Adipocyte (in vitro differentiated cells): ENCODE data around the gene RNU7-1.

Source experiments
- DNase-seq: peaks from one replicate; pipeline ENCODE4 v3.0.0-alpha.2; 2015; ENCODE audit warnings: low read depth
- H3K27me3 ChIP-seq: replicated peaks from 2 replicates; pipeline ENCODE4 v1.7.0; 2013; ENCODE audit warnings: mild to moderate bottlenecking, low read length, moderate library complexity; ENCODE audit not compliant: control insufficient read depth, insufficient read depth
- H3K36me3 ChIP-seq: 2 replicates; pipeline ENCODE4 v1.7.0; 2013; ENCODE audit warnings: low read length, mild to moderate bottlenecking, moderate library complexity; ENCODE audit not compliant: control insufficient read depth, insufficient read depth, severe bottlenecking
- H3K4me1 ChIP-seq: 2 replicates; pipeline ENCODE4 v1.7.0; 2013; ENCODE audit warnings: mild to moderate bottlenecking, low read length, moderate library complexity; ENCODE audit not compliant: control insufficient read depth, insufficient read depth
- H3K4me3 ChIP-seq: 2 replicates; pipeline ENCODE4 v1.7.0; 2013; ENCODE audit warnings: mild to moderate bottlenecking, low read length, moderate library complexity
- H3K9ac ChIP-seq: 2 replicates; pipeline ENCODE4 v1.7.0; 2013; ENCODE audit warnings: mild to moderate bottlenecking, low read length, moderate library complexity
- H3K9me3 ChIP-seq: 2 replicates; pipeline ENCODE4 v1.7.0; 2013; ENCODE audit warnings: mild to moderate bottlenecking, low read length, moderate library complexity; ENCODE audit not compliant: control insufficient read depth

RNU7-1 gene

DNA sequence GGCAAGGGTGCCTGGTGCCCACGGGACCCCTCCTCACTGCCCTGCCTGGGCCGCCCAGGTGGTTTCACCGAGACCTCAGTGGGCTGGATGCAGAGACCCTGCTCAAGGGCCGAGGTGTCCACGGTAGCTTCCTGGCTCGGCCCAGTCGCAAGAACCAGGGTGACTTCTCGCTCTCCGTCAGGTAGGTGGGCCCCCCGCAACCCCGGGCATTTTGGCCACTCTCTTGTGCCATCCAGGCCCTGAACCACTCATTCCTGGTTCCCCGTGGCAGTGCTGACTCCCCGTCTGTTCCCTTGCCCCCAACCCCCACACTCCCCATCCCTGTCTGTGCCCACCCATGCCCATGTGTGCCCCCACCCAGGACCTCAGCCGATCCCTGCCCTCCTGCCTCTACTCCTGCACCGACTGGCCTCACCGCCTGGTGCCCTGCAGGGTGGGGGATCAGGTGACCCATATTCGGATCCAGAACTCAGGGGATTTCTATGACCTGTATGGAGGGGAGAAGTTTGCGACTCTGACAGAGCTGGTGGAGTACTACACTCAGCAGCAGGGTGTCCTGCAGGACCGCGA lies 8.0 kb downstream of the RNU7-1 start:
- peaks cover 10% of the 10 kb centered on the region for H3K27me3 ChIP-seq
- no peaks in the 10 kb centered on the region for H3K9me3 ChIP-seq
- no peak overlapping the region for H3K9ac ChIP-seq
- no peaks in the 10 kb centered on the region for H3K36me3 ChIP-seq
- H3K4me3 ChIP-seq: no peak overlapping the region
- DNase-seq: no peak
- no peaks in the 10 kb centered on the region for H3K4me1 ChIP-seq

DNA sequence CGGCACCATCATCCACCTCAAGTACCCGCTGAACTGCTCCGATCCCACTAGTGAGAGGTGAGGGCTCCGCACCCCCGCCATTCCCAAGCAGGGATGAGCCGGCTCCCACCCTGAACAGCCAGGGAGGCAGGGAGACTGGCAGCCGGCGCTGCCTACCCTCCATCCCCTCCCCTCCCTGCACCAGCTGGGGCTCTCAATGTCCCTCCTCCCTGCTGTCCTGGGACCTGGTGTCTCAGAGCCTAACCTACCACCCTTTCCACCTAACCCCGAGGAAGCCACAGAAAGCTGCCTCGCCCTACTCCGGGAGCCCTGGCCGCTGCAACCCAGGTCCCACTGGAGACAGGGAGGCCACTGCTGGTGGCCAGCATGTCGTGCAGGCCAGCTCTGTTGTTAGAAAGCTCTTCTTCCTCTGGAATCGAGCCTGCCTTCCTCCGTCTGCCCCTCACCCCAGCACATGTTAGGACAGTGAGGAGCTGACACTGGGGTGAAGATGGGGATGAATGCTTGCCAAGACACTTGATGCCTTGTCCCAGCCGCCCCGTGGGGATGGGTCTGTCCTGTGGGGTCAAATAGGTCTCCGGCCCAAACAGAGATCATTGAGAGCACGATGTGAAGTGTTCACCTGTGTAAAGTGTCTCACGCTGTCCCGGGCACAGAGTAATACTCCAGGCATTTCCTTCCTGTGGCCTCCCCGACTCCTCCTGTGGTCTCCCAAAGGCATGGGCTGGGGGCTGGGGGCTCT lies 8.7 kb downstream of the RNU7-1 start:
- Histone ChIP-seq H3K4me3 (no peak overlapping the region), H3K9me3 (no peaks in the 10 kb centered on the region), H3K4me1 (no peaks in the 10 kb centered on the region), H3K36me3 (no peaks in the 10 kb centered on the region), H3K9ac (no peak overlapping the region), H3K27me3 (peaks cover 10% of the 10 kb centered on the region)
- no peak for DNase-seq

DNA sequence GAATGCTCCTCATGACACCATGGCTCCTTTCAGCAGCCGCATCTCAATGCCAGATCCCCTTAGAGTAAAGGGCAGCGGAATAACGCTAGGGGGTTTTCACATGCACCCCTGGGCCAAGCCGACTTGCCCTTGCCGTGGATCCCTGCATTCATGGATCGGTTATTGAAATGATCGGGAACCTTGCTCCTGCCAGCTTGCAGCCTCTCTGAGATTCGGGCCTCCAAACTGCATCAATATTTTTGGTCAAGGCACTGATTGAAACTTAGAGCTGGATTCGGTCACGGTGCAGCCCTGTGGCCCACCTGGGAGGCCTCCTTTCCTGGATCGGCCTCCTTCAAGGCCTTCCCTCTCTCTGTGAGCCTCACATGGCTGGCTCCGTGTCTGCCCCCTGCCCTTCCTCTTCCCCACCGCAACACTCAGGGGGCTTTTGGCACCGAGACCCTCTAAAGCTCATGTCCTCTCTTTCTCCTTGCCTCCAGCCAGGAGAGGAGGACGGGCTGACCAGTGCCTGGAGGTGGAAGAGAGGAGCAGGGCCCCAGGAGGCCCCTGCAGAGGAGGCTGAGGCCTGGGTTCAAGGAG lies 9.3 kb downstream of the RNU7-1 start:
- DNase-seq: no peak
- Histone ChIP-seq H3K4me3 (no peak overlapping the region), H3K36me3 (no peaks in the 10 kb centered on the region), H3K9ac (no peak overlapping the region), H3K27me3 (peaks cover 10% of the 10 kb centered on the region), H3K4me1 (no peaks in the 10 kb centered on the region), H3K9me3 (no peaks in the 10 kb centered on the region)

DNA sequence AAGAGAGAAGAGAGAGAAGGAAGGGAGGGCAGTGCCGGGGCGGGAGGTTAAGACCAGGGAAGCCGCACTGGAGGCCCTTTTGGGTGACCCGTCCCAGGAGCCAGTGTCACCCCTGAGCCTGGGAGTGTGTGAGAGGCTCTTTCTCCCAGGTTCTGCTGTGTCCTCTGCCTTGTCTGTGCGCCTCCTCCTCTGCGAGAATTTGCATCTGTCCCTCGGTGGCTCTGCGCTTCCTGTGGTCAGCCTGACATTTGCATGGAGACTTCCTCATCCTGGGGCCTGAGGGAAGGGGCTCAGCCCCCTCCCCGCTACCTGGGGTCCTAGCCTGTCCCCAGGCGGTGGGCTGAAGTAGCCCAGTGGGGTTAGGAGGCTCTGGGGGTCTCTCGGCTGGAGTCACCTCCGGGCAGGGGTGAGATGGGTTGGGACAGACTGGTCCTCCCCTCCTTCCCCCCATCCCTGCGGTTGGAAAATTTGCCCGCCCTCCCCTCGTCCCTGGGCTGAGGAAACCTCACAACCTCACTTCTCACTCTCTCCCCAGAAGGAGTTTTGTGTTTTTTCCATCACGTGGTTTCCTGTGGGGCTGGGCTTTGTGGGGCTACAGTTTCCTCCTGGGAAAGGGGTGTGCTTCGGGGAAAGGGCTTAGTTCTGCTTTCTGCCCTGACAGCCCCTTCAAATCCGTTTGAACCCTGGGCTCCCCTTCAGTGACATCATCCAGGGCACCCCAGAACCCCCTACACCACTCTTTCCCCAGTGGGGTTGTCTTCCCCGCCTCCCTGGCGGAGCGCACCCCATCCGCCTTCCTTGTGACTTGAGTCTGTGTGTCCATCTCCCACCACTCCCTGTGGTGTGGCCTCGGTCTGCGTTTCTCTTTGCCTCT lies 10.1 kb downstream of the RNU7-1 start:
- Histone ChIP-seq H3K4me3 (no peak overlapping the region), H3K36me3 (no peaks in the 10 kb centered on the region), H3K4me1 (no peaks in the 10 kb centered on the region), H3K9ac (no peak overlapping the region), H3K27me3 (peaks cover 10% of the 10 kb centered on the region), H3K9me3 (no peaks in the 10 kb centered on the region)
- no peak for DNase-seq

DNA sequence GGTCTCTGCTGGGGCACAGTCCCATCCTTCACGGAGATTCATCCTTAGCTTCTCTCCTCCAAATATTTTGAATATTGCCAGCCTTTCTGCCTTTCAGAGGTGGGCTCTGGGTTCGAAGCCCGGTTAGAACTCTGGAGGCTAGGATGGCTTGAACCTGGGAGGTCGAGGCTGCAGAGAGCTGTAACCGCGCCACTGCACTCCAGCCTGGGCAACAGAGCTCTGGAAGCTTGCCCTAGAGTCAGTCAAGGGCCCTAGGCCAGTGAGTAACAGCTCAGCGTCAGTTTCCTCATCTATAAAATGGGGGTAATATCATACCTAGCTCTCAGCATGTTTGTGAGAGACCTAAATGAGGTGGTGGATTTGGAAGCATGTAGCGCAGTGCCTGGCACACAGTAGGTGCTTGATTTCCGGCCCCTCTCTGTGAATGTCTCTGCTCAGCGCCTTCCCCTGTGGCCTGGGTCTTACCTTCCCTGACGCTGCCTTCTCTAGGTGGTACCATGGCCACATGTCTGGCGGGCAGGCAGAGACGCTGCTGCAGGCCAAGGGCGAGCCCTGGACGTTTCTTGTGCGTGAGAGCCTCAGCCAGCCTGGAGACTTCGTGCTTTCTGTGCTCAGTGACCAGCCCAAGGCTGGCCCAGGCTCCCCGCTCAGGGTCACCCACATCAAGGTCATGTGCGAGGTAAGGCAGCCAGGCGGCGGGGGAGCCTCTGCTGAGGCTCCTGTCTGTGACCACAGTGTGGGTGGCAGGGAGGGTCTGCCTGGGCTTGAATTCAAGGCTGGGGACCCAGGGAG lies 10.9 kb downstream of the RNU7-1 start:
- Histone ChIP-seq H3K27me3 (peaks cover 10% of the 10 kb centered on the region), H3K36me3 (no peaks in the 10 kb centered on the region), H3K9me3 (no peaks in the 10 kb centered on the region), H3K4me3 (no peak overlapping the region), H3K9ac (no peak overlapping the region), H3K4me1 (no peaks in the 10 kb centered on the region)
- no peak for DNase-seq

DNA sequence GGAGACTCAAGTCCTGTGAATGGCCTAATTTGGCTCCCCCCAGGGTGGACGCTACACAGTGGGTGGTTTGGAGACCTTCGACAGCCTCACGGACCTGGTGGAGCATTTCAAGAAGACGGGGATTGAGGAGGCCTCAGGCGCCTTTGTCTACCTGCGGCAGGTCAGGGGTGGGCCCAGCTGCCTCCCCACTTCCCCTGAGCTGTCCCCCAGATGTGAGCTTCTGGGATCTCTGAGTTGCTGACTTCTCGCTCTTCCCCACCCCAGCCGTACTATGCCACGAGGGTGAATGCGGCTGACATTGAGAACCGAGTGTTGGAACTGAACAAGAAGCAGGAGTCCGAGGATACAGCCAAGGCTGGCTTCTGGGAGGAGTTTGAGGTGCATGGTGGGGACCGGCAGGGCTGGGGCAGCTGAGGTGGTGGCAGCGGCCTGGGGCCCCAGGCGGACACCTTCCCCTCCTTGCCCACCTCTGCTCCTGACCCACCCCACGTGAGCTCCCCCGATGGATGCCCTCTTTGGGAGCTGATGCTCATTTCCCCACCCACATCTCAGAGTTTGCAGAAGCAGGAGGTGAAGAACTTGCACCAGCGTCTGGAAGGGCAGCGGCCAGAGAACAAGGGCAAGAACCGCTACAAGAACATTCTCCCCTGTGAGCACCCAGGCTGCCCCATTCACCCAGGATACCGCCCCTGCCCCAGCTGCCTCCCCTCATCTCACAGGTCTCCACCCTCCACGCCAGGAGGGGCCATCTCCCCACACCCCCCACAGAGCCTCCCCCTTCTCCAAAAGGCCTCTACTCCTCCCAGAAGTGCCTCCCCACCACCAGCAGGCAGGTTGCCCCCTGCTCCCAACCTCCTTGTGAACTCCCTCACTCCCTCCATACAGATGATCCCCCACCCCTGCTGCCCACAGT lies 11.7 kb downstream of the RNU7-1 start:
- Histone ChIP-seq H3K9me3 (no peaks in the 10 kb centered on the region), H3K9ac (no peak overlapping the region), H3K4me1 (no peaks in the 10 kb centered on the region), H3K36me3 (no peaks in the 10 kb centered on the region), H3K4me3 (no peak overlapping the region), H3K27me3 (peaks cover 10% of the 10 kb centered on the region)
- no peak for DNase-seq

DNA sequence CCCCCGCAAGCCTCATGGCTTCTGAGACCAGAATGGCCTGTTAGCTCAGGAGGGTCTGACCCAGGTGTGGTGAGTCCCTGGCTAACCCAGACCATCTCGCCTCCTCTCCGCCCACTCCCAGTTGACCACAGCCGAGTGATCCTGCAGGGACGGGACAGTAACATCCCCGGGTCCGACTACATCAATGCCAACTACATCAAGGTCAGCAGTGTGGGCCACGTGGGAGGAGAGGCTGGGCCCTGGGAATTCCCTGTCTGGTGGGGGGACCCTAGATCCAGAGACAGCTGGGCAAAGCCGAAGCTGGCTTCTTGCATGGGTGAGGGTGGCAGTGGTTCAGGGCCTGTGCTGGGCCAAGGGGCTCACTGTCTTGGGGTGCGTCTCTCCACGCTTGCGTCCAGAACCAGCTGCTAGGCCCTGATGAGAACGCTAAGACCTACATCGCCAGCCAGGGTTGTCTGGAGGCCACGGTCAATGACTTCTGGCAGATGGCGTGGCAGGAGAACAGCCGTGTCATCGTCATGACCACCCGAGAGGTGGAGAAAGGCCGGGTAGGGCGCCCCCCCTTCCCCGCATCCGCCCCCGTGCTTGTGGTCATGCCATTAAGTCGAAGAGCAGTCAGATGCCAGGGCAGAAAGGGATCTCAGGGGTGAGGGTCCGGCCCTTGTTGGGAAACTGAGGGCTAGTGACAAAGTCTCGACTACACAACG lies 12.6 kb downstream of the RNU7-1 start:
- Histone ChIP-seq H3K4me1 (peaks cover 3% of the 10 kb centered on the region), H3K9ac (no peak overlapping the region), H3K9me3 (no peaks in the 10 kb centered on the region), H3K4me3 (no peak overlapping the region), H3K27me3 (peaks cover 10% of the 10 kb centered on the region), H3K36me3 (no peaks in the 10 kb centered on the region)
- no peak for DNase-seq

DNA sequence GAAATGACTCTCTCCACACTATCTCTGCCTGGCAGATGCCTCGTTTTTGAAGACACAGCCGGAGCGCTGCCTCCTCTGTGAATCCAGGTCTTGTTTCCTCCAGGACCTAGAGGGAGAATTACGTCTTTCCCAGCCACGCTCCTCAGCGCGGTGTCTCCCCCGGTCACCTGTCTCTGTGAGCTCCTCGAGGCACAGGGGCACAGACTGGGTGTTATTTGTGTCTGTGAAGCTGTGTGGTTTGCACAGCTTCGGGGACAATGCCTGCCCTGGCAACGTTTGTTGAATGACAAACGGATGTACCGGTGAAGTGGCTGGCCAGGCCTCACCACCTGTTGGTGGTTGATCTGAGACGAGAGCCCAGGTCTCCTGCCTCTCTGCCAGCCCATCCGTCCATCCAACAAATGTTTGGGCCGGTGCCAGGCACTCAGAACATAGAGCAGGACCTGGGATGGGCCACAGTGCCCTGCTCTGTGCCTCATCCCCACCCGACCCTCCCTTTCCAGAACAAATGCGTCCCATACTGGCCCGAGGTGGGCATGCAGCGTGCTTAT lies 13.6 kb downstream of the RNU7-1 start:
- H3K9ac ChIP-seq: no peak overlapping the region
- H3K4me1 ChIP-seq: peaks cover 14% of the 10 kb centered on the region
- H3K27me3 ChIP-seq: peaks cover 10% of the 10 kb centered on the region
- H3K9me3 ChIP-seq: no peaks in the 10 kb centered on the region
- DNase-seq: no peak
- no peak overlapping the region for H3K4me3 ChIP-seq
- H3K36me3 ChIP-seq: no peaks in the 10 kb centered on the region

DNA sequence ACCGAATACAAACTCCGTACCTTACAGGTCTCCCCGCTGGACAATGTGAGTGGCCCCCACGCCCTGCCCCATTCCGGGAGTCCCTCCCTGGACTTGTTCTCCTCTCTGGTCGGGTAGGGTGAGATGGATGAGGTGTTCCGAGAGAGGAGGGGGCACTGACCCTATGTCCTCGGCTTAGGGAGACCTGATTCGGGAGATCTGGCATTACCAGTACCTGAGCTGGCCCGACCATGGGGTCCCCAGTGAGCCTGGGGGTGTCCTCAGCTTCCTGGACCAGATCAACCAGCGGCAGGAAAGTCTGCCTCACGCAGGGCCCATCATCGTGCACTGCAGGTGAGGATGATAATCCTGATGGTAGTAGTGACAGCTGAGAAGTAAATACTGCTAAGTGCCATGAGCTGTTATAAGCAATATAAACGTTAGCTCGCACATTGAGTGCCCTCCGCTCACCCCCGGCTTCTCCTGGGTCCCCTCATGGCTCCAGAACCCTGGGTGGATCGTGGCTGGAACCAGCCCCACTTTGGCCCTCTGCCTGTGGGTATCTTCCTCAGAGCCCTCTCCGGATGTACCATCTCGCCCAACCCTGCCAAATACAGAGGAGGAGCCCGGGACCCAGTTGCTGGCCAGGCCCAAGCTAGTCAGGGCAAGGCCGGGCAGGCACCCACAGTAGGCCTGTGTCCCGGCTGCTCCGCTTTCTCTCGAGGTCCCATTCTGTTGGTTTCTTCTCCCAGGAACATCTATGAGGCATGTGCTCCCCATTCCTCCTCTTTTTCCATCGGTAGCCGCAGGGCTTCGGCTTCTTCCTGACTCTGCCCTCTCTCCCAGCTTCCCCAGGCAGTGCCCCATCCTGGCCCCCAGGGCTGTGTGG lies 14.4 kb downstream of the RNU7-1 start:
- H3K9me3 ChIP-seq: no peaks in the 10 kb centered on the region
- DNase-seq: no peak
- H3K27me3 ChIP-seq: peaks cover 6% of the 10 kb centered on the region
- no peaks in the 10 kb centered on the region for H3K36me3 ChIP-seq
- H3K9ac ChIP-seq: no peak overlapping the region
- H3K4me3 ChIP-seq: no peak overlapping the region
- H3K4me1 ChIP-seq: peaks cover 16% of the 10 kb centered on the region
